SW480 (cell line): ENCODE data around the gene CLDN16.

Experiments
- DNase-seq: peaks from one replicate; pipeline ENCODE4 v3.0.0-alpha.2; 2016; ENCODE audit warnings: low spot score

The CLDN16 gene

GRCh38 chr3:190387578-190388213, at the start of gene CLDN16:
Gene CLDN16, plus strand, starts transcription at chr3:190388163. Its CDS starts 167 bp downstream, at chr3:190388330.
- no peak for DNase-seq

GRCh38 chr3:190338717-190339116, 49.2 kb upstream of the CLDN16 start:
- DNase-seq: no peak

- DNase-seq: no peak
Observed at GRCh38 chr3:190339130-190339529, 48.8 kb upstream of the CLDN16 start.

GRCh38 chr3:190340071-190340470, 47.9 kb upstream of the CLDN16 start:
- no peak for DNase-seq

- peak; percentile 86 for DNase-seq
Observed at GRCh38 chr3:190345027-190345821, 42.7 kb upstream of the CLDN16 start.

DNA sequence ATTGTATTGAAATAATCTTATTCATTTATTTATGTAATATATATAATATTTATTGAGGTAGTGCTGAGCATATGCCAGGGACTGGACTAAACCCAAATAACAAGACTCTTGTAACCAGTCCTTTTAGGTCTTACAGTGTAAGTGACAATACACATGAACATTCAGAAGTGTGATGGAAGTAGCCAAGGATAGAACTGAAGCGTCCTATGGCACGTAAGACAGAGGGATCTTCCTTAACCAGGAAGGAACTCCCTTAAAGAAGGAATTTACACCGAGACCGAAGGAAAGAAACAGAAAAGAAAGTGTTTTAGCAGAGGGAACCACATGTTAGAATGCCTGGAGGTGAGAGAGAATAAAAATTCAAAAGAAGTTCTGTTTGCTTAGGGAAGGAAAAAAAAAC, 42.1 kb upstream of the CLDN16 start:
- no peak for DNase-seq

- no peak for DNase-seq
Observed at GRCh38 chr3:190346541-190346940, 41.4 kb upstream of the CLDN16 start.

DNA sequence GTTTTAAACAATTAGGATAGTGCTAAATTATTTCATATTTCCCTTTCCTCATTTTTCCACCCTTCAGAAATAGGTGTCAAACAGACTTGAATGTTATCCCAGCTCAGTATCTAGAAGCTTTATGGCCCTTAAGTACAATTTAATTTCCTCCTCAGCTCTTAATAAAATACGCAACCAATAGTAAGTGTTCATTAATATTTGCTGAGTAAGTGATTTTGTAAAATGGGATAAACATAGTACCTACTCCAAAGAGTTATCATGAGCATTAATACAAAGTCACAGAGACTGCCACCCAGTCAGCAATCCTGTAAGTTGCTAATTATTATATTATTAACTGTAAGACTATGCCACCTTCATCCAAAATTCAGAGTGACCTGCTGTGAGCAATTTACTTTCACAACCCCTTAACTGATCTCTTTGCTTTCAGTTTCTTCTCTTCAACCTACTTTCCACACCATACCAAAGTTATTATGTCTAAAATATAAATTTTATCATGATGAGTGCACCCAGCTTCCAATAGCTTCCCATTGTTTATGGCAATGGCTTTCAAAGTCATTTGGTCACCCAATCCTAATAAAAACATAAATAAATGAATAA, 35.0 kb upstream of the CLDN16 start:
- DNase-seq: no peak

- DNase-seq: no peak
Observed at GRCh38 chr3:190356246-190356645, 31.7 kb upstream of the CLDN16 start.

DNA sequence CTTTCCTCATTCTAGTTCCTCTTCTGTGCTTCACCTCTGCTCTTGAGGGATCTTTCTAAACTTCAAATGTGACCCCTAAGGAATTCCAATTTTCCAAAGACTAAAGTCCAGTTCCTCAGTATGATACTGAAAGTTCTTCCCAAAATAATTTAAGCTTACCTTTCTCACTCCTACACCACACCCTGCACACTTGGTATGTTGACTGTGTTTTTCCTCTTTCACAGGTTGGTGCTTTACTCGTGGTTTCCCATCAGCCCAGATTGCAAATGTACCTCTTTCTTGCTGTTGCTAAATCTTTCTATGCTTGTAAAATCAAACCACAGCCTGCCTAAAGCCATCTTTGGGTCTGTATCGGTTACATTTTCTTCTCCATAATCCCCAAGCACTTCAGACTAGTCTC, 30.5 kb upstream of the CLDN16 start:
- no peak for DNase-seq

GRCh38 chr3:190359813-190360212, 28.1 kb upstream of the CLDN16 start:
- no peak for DNase-seq

DNA sequence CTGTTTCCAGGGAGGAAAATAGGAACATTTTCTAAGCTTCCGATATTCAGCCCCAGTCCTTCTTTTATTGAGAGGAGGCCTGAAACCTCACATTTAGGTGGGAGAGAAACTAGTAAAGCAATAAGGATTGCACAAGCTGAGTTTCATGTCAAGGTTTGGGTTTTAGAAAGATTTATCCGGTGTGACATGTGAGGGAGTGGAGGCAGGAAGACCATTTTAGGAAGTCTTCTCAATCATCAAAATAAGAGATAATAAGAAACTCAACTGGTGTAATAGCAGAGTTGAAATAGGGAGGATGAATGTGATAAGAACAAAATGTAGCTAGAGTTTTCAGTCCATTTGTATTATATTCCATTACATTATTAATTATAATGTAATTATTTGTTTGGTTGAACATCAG, 27.7 kb upstream of the CLDN16 start:
- no peak for DNase-seq

DNA sequence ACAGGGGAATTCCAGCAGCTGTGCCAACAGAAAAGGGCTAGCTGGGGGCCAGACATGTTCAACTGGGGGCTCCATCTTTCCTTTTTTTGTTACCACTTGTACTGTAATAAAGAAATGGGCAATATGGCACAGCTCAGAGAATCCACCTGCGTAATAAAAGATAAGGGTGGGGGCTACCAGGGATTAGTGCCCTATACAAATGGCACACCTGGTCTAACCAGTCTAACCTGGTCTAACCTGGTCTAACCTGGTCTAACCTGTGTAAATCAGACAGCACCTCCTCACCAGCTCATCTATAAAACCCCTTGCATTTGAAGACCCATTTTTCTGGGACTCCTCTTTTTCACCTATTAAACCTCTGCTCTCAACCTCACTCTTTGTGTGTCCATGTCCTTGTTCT, 26.2 kb upstream of the CLDN16 start:
- DNase-seq: no peak

GRCh38 chr3:190362258-190362657, 25.7 kb upstream of the CLDN16 start:
- no peak for DNase-seq

DNA sequence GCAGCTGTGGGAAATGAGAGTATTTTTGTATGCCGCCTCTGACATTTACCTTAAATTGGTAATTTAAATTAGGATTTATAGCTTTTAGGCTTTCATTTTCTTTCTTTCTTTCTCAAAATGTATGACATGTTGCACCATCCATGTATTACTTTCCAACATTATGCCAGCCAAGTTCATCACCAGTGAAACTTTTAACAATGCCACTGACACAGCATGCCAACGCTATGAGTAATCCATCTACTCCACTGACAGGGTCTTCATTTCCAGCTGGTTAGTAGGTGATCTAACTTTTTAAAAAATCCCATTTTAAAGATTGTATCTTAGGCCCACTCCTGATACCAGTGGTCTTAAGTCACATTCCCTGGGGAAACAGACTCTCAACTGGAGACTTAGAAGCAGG, 21.8 kb upstream of the CLDN16 start:
- DNase-seq: no peak

- DNase-seq: no peak
Observed at GRCh38 chr3:190368881-190369280, 19.1 kb upstream of the CLDN16 start.

DNA sequence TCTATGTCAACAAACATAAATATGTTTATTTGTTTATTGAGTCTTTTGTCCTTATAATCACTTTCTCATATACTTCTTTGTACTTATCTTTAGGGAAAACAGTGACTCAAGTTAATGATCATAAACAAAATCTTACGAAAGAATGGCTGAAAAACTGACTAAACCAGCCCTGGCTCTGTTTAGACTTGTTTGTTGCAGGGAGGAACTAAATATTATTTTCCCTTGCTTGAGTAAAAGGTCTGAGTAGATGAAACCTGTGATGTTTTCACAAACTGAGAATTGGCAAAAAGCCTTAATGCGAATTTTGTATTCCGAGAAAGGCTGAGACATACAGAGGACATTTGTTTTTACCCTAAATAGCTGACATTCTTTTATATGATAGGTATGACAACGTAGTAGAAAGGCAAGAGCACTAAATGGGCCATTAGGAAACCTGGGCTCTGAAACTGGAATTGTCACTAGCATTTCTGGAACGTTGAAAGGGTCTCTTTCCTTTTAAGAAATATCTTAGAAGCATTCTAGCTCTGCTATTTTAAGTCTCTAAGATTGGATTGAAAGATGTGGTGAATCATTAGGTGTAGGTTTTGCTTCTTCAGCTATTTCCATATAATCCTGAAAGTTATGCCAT, 18.2 kb upstream of the CLDN16 start:
- DNase-seq: no peak

DNA sequence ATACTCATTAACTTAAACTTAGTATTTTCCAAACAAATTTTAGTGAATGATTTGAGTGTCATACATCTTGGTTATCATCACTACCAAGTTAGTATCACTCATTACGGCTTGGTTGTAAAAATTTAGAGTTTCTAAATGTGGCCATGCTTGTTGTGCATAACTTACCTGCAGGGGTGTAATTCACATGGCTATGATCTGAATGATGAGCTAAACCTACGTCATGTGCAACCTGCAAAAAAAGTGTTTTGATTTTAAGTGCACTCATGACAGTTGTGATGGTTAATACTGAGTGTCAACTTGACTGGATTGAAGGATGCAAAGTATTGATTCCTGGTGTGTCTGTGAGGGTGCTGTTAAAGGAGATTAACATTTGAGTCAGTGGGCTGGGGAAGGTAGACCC, 17.6 kb upstream of the CLDN16 start:
- DNase-seq: no peak

GRCh38 chr3:190371152-190371551, 16.8 kb upstream of the CLDN16 start:
- no peak for DNase-seq

GRCh38 chr3:190375246-190375645, 12.7 kb upstream of the CLDN16 start:
- peak; percentile 51 for DNase-seq

- DNase-seq: no peak
Observed at GRCh38 chr3:190375671-190376070, 12.3 kb upstream of the CLDN16 start.

DNA sequence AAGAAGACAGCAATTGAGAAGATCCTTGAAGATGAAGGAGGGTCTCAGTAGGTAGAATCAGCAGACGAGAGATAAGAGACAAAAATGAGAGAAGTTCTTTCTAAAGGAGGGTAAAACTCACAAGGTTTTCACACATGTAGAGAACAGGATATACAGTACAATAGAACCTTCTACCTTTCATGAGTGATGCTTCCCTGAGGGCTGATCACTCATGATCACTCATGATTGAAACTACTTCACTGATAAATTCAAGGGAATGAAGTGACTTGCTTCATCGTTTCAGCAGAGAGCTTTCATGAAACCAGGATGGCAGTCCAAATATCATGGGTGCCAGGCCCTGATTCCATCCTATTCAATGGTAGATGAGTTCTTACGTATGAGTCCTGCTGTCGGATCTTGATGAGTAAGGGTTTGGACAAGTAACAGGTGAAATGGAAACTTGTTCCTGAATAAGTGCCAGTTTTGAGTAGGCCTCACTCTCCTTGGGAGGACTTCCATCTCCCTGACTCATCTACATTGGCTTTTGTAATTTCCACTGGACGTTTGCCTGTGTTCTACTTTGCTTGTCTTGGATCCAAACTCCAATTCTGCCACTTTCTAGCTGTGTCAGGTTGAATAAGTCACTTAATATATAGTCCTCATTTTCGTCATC, 9.6 kb upstream of the CLDN16 start:
- no peak for DNase-seq
